PC-3 (cell line): ENCODE results near the gene OR5V1. TPM values are rescaled to one million over a fixed set of nuclear protein-coding genes. Genes with fewer than 3 reads are reported as not detected.
"Not testable (repeated sequence)": the region's sequence is repeated elsewhere in the genome, so short reads cannot be mapped to it uniquely, and the experiment has no call there.

Experiments used
- ATAC-seq: fragments of 200-7000 bp; cut with Tn5 transposase; 2 replicates; pipeline ENCODE4 v1.9.1; 2020; ENCODE audit warnings: mild to moderate bottlenecking, moderate library complexity
- BruUV-seq: library from RNA; stranded (reverse); fragments of 400-500 nt; replicated peaks from 2 replicates; lab custom pipeline; 2021; lab: Mats Ljungman, UMichigan
- CTCF ChIA-PET: fragments of 300-600 bp; sonication (Branson Sonifier 250); formaldehyde crosslinking; loops from one replicate; lab custom pipeline; 2022; ENCODE audit warnings: antibody characterized with exemption; lab: Charles Lee
- POLR2A ChIA-PET: fragments of 300-600 bp; sonication (Branson Sonifier 250); formaldehyde crosslinking; loops from one replicate; lab custom pipeline; 2022; ENCODE audit warnings: antibody characterized with exemption; ENCODE audit not compliant: unreplicated experiment; lab: Charles Lee
- DNase-seq: peaks from one replicate; pipeline ENCODE4 v3.0.0-alpha.2; 2015
- H2AFZ ChIP-seq: fragments of 300-600 bp; sonication (generic); 2 replicates; pipeline ENCODE4 v1.6.0; 2016; ENCODE audit warnings: antibody characterized with exemption, low read length
- H3F3A ChIP-seq: fragments of 300-600 bp; sonication (generic); one replicate; pipeline ENCODE4 v1.6.0; 2017; ENCODE audit warnings: antibody characterized with exemption, low read length, control low read depth, mild to moderate bottlenecking; ENCODE audit not compliant: unreplicated experiment
- H3K27ac ChIP-seq: fragments of 300-600 bp; sonication (generic); 2 replicates; pipeline ENCODE4 v1.5.1; 2016; ENCODE audit warnings: mild to moderate bottlenecking, low read length
- H3K27me3 ChIP-seq: fragments of 300-600 bp; sonication (generic); 2 replicates; pipeline ENCODE4 v1.6.1; 2016; ENCODE audit warnings: low read length, mixed read lengths
- H3K36me3 ChIP-seq: fragments of 300-600 bp; sonication (generic); 2 replicates; pipeline ENCODE4 v1.6.1; 2016; ENCODE audit warnings: low read depth, mixed run types, low read length, mixed read lengths
- H3K4me1 ChIP-seq: fragments of 300-600 bp; sonication (generic); 2 replicates; pipeline ENCODE4 v1.5.1; 2016; ENCODE audit warnings: low read length; ENCODE audit not compliant: insufficient read depth
- H3K4me2 ChIP-seq: fragments of 300-600 bp; sonication (generic); 2 replicates; pipeline ENCODE4 v1.6.0; 2016; ENCODE audit warnings: low read length
- H3K4me3 ChIP-seq: fragments of 300-600 bp; sonication (generic); 2 replicates; pipeline ENCODE4 v1.5.1; 2016; ENCODE audit warnings: mild to moderate bottlenecking, low read length, mixed read lengths
- H3K79me2 ChIP-seq: fragments of 300-600 bp; sonication (generic); 2 replicates; pipeline ENCODE4 v1.6.1; 2017; ENCODE audit warnings: low read length, mixed read lengths
- H3K9ac ChIP-seq: fragments of 300-600 bp; sonication (generic); 2 replicates; pipeline ENCODE4 v1.6.0; 2016; ENCODE audit warnings: mild to moderate bottlenecking, low read length
- H3K9me2 ChIP-seq: fragments of 300-600 bp; sonication (generic); replicated peaks from 2 replicates; pipeline ENCODE4 v1.6.1; 2016; ENCODE audit warnings: mixed run types, low read length, mixed read lengths
- H3K9me3 ChIP-seq: fragments of 300-600 bp; sonication (generic); 2 replicates; pipeline ENCODE4 v1.6.1; 2016; ENCODE audit warnings: low read length, mixed read lengths
- H4K20me1 ChIP-seq: fragments of 300-600 bp; sonication (generic); 2 replicates; pipeline ENCODE4 v1.6.1; 2016; ENCODE audit warnings: low read length, mixed read lengths
- CTCF ChIP-seq: fragments of 300-600 bp; sonication (generic); conservative IDR thresholded peaks from 2 replicates; pipeline ENCODE4 v1.5.1; 2017; ENCODE audit warnings: antibody characterized with exemption, low read depth, mild to moderate bottlenecking, low read length
- EZH2 ChIP-seq: fragments of 300-600 bp; sonication (generic); IDR thresholded peaks from one replicate; pipeline ENCODE4 v1.6.1; 2017; ENCODE audit warnings: antibody characterized with exemption, mild to moderate bottlenecking, low read length; ENCODE audit not compliant: unreplicated experiment
- EZH2phosphoT487 ChIP-seq: fragments of 300-600 bp; sonication (generic); IDR thresholded peaks from 2 replicates; pipeline ENCODE4 v1.6.1; 2018; ENCODE audit warnings: mild to moderate bottlenecking, antibody characterized with exemption, low read length, borderline replicate concordance
- intact Hi-C: fragments of 100-400 bp; cut with micrococcal nuclease; formaldehyde crosslinking; loops from 2 replicates; pipeline ENCODE4 v1.9.0; 2023
- total RNA-seq: library from RNA; depleted of rRNA; stranded (reverse); fragments of >200 nt; gene quantifications from 2 replicates; pipeline ENCODE4 v1.2.3, GENCODE V29; 2014

Gene OR5V1
- total RNA-seq, 1 experiment from 2014 or later: not detected

GRCh38 chr6:29355603-29356002 lies 13.1 kb downstream of the OR5V1 start:
- H4K20me1 ChIP-seq: no peaks in the 10 kb centered on the region
- H3K27me3 ChIP-seq: peaks cover 20% of the 10 kb centered on the region
- ATAC-seq: no peak
- POLR2A ChIA-PET: no interaction called here
- CTCF ChIA-PET: no interaction called here
- no peak overlapping the region for H3K9ac ChIP-seq
- no peak for DNase-seq
- no peaks in the 10 kb centered on the region for H3F3A ChIP-seq
- no peaks in the 10 kb centered on the region for H3K4me1 ChIP-seq
- no peak for TF ChIP-seq EZH2phosphoT487
- TF ChIP-seq EZH2: no peak
- TF ChIP-seq CTCF: 0 out of 2 replicates have a peak, but pooled peaks have one; percentile 20
- no peak overlapping the region for H3K27ac ChIP-seq
- H3K4me3 ChIP-seq: no peak overlapping the region
- no peaks in the 10 kb centered on the region for H3K36me3 ChIP-seq
- no peaks in the 10 kb centered on the region for H3K9me2 ChIP-seq
- intact Hi-C loops: no loop called here
- H3K79me2 ChIP-seq: no peaks in the 10 kb centered on the region
- no TSS peak for BruUV-seq
- no peak overlapping the region for H2AFZ ChIP-seq
- H3K9me3 ChIP-seq: no peaks in the 10 kb centered on the region
- no peak overlapping the region for H3K4me2 ChIP-seq

GRCh38 chr6:29354980-29355379 lies 13.7 kb downstream of the OR5V1 start:
- Histone ChIP-seq H3K4me3 (no peak overlapping the region), H3K9me3 (no peaks in the 10 kb centered on the region), H3F3A (no peaks in the 10 kb centered on the region), H3K36me3 (no peaks in the 10 kb centered on the region), H3K9ac (no peak overlapping the region), H3K9me2 (no peaks in the 10 kb centered on the region), H3K4me2 (no peak overlapping the region), H3K27me3 (peaks cover 20% of the 10 kb centered on the region), H3K79me2 (no peaks in the 10 kb centered on the region), H2AFZ (no peak overlapping the region), H4K20me1 (no peaks in the 10 kb centered on the region), H3K27ac (no peak overlapping the region), H3K4me1 (no peaks in the 10 kb centered on the region)
- TF ChIP-seq EZH2phosphoT487 (no peak), EZH2 (no peak), CTCF (no peak)
- no peak for DNase-seq
- ATAC-seq: no peak
- POLR2A ChIA-PET: no interaction called here
- CTCF ChIA-PET: no interaction called here
- intact Hi-C loops: no loop called here
- no TSS peak for BruUV-seq

GRCh38 chr6:29349348-29349747 lies 19.3 kb downstream of the OR5V1 start:
- H3K79me2 ChIP-seq, H3K4me1 ChIP-seq, intact Hi-C loops, CTCF ChIA-PET, H3K27ac ChIP-seq, H3F3A ChIP-seq, H3K9me2 ChIP-seq, POLR2A ChIA-PET, H2AFZ ChIP-seq, H3K4me2 ChIP-seq, ATAC-seq, H3K9ac ChIP-seq, H3K4me3 ChIP-seq, H3K9me3 ChIP-seq, H3K36me3 ChIP-seq, BruUV-seq, DNase-seq, H4K20me1 ChIP-seq: not testable (repeated sequence)
- H3K27me3 ChIP-seq: peaks cover 22% of the 10 kb centered on the region
